NT2/D1 (cell line): ENCODE results near the gene NLK.

Experiments used
- YY1 ChIP-seq: IDR thresholded peaks from 2 replicates; pipeline ENCODE4 v1.6.1; 2011; ENCODE audit not compliant: insufficient read length, insufficient read depth
- ZNF274 ChIP-seq: IDR thresholded peaks from 2 replicates; pipeline ENCODE4 v1.6.1; 2011; ENCODE audit warnings: mild to moderate bottlenecking, low read depth, low read length

DNA sequence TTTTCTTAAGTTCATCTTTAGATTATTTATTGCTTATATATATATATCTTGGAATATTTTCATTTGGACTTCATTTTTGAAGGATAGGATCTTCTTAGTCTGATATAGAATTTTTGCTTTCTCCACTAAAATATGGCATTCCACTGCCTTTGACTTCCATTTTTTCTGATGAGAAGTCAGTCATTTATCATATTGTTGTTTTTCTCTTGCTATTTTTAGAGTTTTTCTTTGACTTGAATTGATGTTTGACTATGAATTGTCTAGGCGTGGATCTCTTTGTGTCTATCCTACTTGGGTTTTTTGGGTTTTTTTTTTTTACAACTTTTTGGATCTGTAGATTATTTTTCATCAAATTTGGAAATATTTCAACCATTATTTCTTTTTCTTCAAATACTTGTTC is 67.7 kb downstream of the NLK start:
- TF ChIP-seq ZNF274 (no peak), YY1 (no peak)
